M059J (cell line): ENCODE measurements around the gene SH2D7. TPM values are rescaled to one million over a fixed set of nuclear protein-coding genes. Genes with fewer than 3 reads are reported as not detected.

Experiments
- DNase-seq: peaks from one replicate; pipeline ENCODE4 v3.0.0-alpha.2; 2012; ENCODE audit warnings: low read depth
- total RNA-seq: library from RNA; depleted of rRNA; stranded (reverse); fragments of >200 nt; shearing (Covaris generic); gene quantifications from 2 replicates; pipeline ENCODE4 v1.2.3, GENCODE V29; 2014

Gene SH2D7
- total RNA-seq, 1 experiment from 2014 or later = not detected

GRCh38 chr15:78077871-78078210 lies 14.5 kb upstream of the SH2D7 start:
- DNase-seq = no peak

GRCh38 chr15:78079298-78080087 lies 12.9 kb upstream of the SH2D7 start:
- DNase-seq = no peak

DNA sequence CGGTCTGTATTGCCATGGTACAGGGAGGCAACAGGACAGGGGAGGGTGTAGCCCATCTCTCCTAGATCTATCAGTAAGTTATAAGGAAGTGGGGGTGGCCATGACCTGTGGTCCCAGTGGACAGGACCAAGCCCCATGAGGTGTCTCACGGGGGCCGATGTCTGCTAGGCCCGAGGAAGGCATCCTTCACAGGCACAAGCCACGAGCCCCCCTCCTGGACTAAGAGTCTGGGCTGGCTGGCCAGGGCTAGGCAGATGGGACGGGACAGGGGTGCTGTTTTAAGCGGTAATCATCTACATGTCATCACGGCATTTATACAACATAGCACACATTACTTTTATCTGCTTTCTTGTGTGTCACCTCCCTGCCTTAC lies 12.3 kb upstream of the SH2D7 start:
- no peak for DNase-seq

- no peak for DNase-seq
These were observed 10.1 kb upstream of the SH2D7 start for GRCh38 chr15:78082106-78082742.

GRCh38 chr15:78082743-78083110 lies 9.6 kb upstream of the SH2D7 start:
- no peak for DNase-seq

DNA sequence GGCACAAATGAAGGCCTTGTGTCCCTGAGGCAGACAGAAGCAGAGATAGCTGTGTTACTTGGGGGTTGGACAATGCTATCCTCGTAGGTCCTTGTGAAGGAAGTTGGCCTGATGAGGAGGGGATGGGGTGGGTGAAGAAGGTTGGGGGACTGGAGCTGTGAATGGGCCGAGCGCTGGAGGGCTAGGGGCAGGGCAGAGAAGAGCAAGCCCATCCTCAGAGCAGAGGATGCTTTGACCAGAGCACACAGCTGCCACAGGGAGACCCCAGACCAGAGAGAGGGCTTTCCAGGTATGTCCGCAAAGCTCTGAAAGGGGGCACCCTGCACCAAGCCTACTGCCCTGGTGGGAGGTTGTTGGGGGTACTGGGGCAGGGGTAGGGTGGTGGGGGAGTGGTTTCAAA lies 9.2 kb upstream of the SH2D7 start:
- no peak for DNase-seq

GRCh38 chr15:78083687-78084448 lies 8.5 kb upstream of the SH2D7 start:
- DNase-seq = no peak

DNA sequence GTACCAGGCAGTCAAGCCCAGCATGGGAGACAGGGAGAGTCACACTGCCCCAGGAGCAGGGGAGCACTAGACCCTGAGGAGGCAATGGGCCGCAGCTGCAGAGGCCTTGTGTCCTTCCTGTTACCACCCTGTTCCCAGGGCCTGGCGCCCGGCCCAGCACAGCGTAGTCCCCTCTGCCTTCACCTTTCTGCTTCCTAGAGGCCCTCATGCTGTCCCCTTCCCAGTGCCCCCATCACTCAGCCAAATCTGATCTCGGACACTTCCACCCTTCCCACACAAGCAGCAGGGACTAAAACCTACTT lies 8.0 kb upstream of the SH2D7 start:
- no peak for DNase-seq

DNA sequence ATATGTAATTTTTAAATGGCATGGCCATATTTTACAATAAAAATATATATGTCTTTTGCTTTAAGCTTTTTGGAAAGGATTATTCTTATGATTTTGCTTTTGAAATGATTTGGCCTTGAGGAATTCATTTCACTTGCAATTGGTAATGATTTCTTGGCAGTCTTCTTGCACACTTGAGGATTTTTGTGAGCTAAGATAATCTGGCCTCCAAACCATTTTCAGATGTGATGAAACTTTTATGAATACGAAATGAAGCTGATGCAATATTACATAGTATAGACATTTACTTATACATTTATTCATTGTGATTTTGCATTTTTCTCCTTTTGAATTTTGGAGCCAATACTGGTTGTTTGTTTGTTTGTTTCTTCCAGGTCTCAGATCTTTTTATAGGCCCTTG lies 6.4 kb upstream of the SH2D7 start:
- DNase-seq = no peak

DNA sequence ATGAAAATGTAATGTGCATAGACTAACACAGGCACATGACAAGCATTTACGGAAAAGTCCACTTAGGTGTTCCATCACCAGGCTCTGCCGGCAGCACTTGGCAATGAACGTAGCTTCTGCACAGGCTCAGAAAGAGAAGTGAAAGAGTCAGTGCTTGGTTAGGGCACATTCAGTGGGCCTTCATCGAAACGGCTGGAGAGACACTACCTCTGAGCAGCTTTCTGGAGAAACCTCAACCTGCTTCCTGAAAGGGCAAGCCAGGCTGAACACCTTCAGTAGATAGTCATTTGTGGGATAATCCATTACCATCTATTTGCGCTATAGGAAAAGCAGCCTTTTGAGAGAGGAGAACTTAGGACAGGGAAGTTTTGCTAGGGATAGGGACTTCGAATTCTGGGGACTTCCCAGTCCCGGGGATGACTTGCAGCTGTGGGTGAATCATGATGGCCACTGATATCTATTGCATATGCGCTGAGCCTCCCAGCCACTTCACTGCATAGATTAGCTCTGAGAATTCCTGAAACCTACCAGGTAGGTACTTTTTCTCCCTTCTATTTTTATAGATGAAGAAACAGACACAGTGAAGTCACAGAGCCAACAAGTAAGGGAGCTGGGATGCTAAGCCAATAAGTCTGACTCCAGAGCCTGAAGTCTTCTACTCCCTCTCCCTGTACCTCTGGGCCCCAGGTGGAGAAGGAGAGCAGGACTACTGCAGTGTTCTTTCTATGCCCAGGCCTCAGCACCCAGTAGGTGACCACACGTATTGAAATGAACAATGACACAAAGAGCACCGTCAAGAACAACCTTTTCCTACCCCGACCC lies 4.2 kb upstream of the SH2D7 start:
- no peak for DNase-seq

- no peak for DNase-seq
These were observed 3.6 kb upstream of the SH2D7 start for GRCh38 chr15:78088773-78089080.

- DNase-seq = no peak
These were observed 1.8 kb upstream of the SH2D7 start for GRCh38 chr15:78090422-78091063.

GRCh38 chr15:78093242-78094020 lies 1.1 kb downstream of the SH2D7 start:
- DNase-seq = peak; percentile 51

DNA sequence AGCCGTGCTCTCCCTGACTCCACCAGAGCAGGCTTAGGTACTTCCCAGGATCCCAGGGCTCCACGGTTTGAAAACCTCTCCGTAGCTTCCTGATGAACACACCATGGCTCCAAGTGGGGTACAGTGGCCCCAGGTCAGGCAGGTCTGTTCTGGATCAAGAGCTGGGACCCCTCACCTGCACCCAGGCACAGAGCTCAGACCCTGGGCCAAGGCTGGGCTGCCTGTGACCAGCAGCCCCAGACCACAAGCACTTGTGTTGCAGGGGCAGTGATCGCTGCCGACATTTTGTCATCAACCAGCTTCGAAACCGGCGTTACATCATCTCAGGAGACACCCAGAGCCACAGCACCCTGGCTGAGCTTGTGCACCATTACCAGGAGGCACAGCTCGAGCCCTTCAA lies 5.3 kb downstream of the SH2D7 start:
- DNase-seq = no peak

- DNase-seq = no peak
These were observed 5.9 kb downstream of the SH2D7 start for GRCh38 chr15:78098131-78098755.

DNA sequence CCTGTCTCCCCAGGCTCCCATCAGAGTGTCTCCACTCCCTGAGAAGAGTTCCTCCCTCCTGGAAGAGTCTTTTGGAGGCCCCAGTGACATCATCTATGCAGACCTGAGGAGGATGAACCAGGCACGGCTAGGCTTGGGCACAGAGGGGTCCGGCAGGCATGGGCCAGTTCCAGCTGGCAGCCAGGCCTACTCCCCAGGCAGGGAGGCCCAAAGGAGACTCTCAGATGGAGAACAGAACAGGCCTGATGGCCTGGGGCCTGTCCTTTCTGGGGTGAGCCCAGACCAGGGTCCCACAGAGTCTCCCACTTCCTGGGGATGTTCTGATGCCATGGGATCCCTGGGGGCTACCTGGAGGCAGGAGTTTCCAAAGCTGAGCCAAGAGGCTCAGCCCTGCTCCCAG lies 8.5 kb downstream of the SH2D7 start:
- no peak for DNase-seq

DNA sequence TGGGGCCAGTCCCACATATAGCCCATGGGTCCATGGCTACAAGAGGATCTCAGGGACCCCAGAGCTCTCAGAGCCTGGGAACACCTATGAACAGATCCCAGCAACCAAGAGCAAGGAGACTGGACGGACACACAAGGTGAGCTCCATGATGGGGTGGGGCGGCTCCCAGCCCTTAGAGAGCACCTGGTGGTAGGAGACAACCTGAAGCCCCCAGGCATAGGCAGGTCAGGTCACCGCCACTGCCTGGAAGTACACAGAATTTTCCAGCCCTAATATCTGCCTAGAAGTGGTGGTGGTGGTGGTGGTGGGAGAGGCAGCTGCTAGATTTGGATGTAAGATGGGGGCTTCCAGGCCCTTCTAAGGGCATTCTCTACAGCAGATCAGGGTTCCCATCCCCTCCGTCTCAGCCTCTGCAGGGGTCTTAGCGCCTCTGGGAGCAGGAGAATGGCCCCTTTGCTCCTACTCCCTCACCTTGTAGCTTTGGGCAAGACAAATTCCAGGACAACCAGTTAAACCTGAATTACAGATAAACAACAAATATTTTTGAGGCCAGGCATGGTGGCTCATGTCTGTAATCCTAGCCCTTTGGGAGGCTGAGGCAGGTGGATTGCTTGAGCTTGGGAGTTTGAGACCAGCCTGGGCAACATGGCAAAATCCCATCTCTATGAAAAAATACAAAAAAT lies 9.2 kb downstream of the SH2D7 start:
- no peak for DNase-seq

- no peak for DNase-seq
These were observed 9.8 kb downstream of the SH2D7 start for GRCh38 chr15:78102211-78102610.

- DNase-seq = no peak
These were observed 10.4 kb downstream of the SH2D7 start for GRCh38 chr15:78102741-78103140.

- no peak for DNase-seq
These were observed 11.2 kb downstream of the SH2D7 start for GRCh38 chr15:78103406-78104118.
